ENCODE data around the gene TBX10. TPM values are rescaled to one million over a fixed set of nuclear protein-coding genes. Genes with fewer than 3 reads are reported as not detected.

TBX10 gene
- total and polyA plus RNA-seq, 9 donors: not detected

DNA sequence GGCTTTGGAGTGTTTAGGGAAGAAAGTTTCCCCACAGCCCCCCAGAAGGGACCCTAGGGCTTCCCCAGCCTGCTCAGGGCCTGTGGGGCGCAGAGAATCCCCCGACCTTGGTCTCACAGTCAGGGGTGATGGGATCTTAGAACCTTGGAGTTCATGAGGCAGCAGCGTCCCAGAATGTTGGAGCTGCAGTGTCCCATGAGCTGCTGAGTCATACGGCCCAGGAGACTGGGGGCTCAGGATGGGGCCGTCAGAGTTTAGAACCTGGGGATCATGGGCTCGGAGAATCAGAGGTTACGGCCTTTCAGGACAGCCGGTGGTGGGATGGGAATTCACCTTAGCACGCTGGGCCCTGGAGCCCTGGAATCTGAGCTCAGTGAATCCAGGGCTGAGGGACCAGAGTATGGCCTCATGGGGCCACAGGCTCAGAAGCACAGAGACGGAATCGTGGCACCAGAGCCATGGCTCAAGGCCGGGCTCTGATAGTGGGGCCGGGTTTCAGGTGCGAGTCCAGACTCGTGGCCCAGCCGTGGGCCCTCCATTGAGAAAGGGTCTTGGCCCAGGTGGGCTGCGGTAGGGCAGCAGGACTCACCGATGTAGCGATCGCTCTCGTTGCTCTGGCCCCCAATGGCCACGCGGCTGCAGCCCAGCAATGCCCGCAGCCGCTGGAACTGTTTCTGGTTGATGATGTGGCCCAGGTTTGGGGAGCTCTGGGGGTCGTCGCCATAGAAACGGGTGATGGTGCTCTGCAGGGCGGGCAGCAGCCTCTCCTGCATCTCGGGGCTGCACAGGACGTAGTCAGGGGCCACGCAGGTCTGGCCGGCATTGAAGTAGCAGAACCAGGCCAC is 25.4 kb upstream of the TBX10 start:
- Histone ChIP-seq H3K27me3 (no peaks in the 10 kb centered on the region), H3K9me3 (no peaks in the 10 kb centered on the region), H3K27ac (no peak overlapping the region), H3K36me3 (no peaks in the 10 kb centered on the region), H3K4me1 (ENCODE audit: insufficient read depth) (no peaks in the 10 kb centered on the region), H3K4me3 (no peak overlapping the region)
- no peak for TF ChIP-seq POLR2A (IDR thresholded peaks at IDR 0.05)
- TF ChIP-seq, protein P1, sequence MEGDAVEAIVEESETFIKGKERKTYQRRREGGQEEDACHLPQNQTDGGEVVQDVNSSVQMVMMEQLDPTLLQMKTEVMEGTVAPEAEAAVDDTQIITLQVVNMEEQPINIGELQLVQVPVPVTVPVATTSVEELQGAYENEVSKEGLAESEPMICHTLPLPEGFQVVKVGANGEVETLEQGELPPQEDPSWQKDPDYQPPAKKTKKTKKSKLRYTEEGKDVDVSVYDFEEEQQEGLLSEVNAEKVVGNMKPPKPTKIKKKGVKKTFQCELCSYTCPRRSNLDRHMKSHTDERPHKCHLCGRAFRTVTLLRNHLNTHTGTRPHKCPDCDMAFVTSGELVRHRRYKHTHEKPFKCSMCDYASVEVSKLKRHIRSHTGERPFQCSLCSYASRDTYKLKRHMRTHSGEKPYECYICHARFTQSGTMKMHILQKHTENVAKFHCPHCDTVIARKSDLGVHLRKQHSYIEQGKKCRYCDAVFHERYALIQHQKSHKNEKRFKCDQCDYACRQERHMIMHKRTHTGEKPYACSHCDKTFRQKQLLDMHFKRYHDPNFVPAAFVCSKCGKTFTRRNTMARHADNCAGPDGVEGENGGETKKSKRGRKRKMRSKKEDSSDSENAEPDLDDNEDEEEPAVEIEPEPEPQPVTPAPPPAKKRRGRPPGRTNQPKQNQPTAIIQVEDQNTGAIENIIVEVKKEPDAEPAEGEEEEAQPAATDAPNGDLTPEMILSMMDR (IDR thresholded peaks at IDR 0.05): no peak
- intact Hi-C loops (cut with DNase I): no loop called here
- 86 to 88% (median 87%) methylated on average over 24 to 33 of the region's 33 CpGs for WGBS, 3 donors
- no peak for DNase-seq

DNA sequence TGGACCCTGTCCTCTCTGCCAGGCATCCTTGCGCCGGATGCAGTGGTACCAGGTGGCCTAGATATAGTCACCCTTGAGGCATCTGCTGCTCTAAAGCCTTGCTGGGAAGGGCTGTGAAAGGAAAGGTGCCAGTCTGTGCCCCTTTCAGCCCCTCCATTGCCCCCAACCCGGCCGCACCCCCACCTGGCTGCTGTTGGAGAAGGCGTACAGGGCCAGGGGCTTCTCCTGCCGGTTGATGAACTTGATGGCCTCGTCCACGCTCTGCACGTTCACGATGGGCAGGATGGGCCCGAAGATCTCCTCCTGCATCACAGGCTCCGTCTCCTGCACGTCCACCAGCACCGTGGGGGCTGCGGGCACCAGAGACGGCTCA is 24.6 kb upstream of the TBX10 start:
- no peak overlapping the region for H3K4me3 ChIP-seq
- 84 to 100% (median 90%) methylated on average over 5 to 16 of the region's 16 CpGs for WGBS, 3 donors
- H3K27me3 ChIP-seq: no peaks in the 10 kb centered on the region
- H3K27ac ChIP-seq: no peak overlapping the region
- H3K36me3 ChIP-seq: no peaks in the 10 kb centered on the region
- TF ChIP-seq EP300 (IDR thresholded peaks at IDR 0.05): no peak
- no peak for TF ChIP-seq POLR2A (IDR thresholded peaks at IDR 0.05)
- TF ChIP-seq, protein P1 (IDR thresholded peaks at IDR 0.05): no peak
- intact Hi-C loops (cut with DNase I): no loop called here
- no peak for DNase-seq
- no peaks in the 10 kb centered on the region for H3K9me3 ChIP-seq
- no peaks in the 10 kb centered on the region for H3K4me1 ChIP-seq (ENCODE audit: insufficient read depth)

DNA sequence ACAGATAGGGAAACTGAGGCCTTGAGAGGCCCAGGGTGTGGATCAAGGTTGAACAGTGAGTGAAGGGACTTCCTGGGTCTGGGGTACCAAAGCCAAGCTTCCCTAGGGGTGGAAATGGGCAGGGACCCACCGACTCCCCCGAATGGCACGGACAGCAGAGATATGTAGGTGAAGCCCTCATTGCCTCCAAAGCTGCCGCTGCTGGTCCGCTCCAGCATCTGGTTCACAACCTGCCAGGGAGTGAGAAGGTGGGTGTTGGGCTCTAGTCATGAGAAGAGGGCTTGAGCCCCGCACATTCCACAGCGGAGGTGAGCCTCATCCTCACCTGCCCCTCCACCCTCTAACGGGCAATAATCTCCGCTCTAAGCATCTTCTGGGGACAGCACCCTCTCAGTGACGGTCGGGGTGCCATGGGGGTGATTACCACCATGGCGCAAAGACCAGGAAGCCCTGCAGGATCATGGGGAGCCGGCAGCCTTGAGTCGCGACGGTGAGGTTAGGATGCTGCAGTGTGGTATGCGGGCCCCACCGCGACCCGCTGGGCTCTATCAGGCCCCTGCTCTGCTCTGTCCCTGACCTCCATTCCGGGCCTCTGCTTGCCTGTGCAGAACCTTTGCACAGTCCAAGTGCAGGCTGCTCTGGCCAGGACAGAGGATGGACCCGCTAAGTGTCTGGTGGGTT is 24.1 kb upstream of the TBX10 start:
- Histone ChIP-seq H3K27me3 (no peaks in the 10 kb centered on the region), H3K9me3 (no peaks in the 10 kb centered on the region), H3K4me1 (ENCODE audit: insufficient read depth) (no peaks in the 10 kb centered on the region), H3K4me3 (no peak overlapping the region), H3K36me3 (no peaks in the 10 kb centered on the region), H3K27ac (no peak overlapping the region)
- TF ChIP-seq, protein P1 (IDR thresholded peaks at IDR 0.05): no peak
- no peak for TF ChIP-seq POLR2A (IDR thresholded peaks at IDR 0.05)
- no peak for TF ChIP-seq EP300 (IDR thresholded peaks at IDR 0.05)
- DNase-seq: no peak
- 81 to 84% (median 83%) methylated on average over 22 of the region's 22 CpGs for WGBS, 3 donors
- intact Hi-C loops (cut with DNase I): no loop called here

GRCh38 chr11:67662835-67663531 is 23.4 kb upstream of the TBX10 start:
- Histone ChIP-seq H3K4me1 (ENCODE audit: insufficient read depth) (no peaks in the 10 kb centered on the region), H3K4me3 (no peak overlapping the region), H3K27ac (no peak overlapping the region), H3K36me3 (no peaks in the 10 kb centered on the region), H3K9me3 (no peaks in the 10 kb centered on the region), H3K27me3 (no peaks in the 10 kb centered on the region)
- 63 to 72% (median 72%) methylated on average over 18 to 19 of the region's 19 CpGs for WGBS, 3 donors
- no peak for DNase-seq
- TF ChIP-seq, protein P1 (IDR thresholded peaks at IDR 0.05): no peak
- TF ChIP-seq POLR2A (IDR thresholded peaks at IDR 0.05) (no peak), EP300 (IDR thresholded peaks at IDR 0.05) (no peak)
- intact Hi-C loops (cut with DNase I): no loop called here
